Limb (tissue), 2 donors: ENCODE measurements around the gene FH.

ENCODE experiments used
- DNase-seq, 2 donors: peaks; one replicate each; pipeline ENCODE4 v3.0.0-alpha.2; 2016; ENCODE audit errors: extremely low spot score in 2 of 2

Gene FH

DNA sequence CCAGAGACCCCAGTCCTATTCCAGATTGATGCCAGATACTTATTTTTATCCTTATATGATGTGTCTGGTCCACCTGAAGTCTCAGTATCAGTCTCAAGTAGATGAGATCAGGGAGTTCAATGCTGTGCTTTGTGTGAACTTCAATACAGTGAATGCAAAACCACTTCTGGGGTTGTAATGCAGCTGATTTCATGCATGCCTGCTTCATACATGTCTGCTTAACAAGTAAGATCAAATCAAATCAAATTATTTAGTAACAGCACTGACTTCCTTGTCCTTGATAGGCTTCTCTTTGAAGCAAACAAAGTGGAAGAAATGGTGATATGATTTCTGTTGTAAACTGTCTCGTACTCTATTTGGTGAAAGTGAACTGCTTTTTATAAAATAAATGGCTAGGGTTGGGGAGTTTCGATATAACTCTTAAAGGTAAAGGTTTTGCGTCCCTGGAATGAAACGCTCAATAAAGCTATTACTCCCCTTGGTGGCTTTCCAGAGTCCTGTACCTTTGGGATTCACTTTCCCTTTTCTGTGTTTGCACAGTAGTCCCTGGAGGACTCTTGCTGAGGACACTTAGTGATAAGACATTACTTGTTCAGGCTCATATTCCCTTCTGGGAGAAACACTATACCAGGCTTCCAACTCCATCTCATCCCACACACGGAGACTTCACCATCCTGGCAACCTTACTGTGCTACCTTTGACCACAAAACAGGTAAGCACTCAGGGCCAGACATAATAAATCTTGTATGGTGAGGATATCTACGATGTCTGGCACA, 59.3 kb downstream of the FH start:
- no peak for DNase-seq

- DNase-seq = no peak
These were observed 60.3 kb downstream of the FH start for GRCh38 chr1:241459186-241459802.

- no peak for DNase-seq
These were observed 62.1 kb downstream of the FH start for GRCh38 chr1:241457421-241457820.

DNA sequence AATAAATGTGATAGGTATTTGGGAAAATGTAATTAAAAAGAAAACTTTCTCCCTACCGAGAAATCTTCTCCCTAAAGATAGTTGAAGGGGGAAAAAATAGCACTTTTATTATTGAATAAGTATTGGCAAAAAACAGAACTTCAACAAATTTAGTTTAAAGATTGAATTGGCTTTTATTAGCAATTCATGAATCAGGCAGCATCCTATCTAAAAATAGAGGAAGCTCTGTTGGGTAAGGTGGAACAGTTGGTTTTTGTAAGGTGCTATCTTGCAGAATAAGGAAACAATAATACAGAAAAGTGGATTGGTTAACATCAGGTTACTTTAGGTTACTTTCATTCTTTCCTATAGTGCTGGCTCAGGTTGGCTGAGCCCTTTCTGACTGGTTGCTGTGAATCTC, 62.8 kb downstream of the FH start:
- no peak for DNase-seq

- DNase-seq = no peak
These were observed 65.8 kb downstream of the FH start for GRCh38 chr1:241453732-241454131.

GRCh38 chr1:241451956-241452355, 67.6 kb downstream of the FH start:
- DNase-seq = no peak
